ENCODE data around the gene GPC6.

The GPC6 gene

GRCh38 chr13:94236872-94237271 lies 1010.3 kb downstream of the GPC6 start:
- DNase-seq (ENCODE audit: low read depth), result no peak
- TF ChIP-seq CTCF (conservative IDR thresholded peaks at IDR 0.05; ENCODE audit: low read length), result no peak

DNA sequence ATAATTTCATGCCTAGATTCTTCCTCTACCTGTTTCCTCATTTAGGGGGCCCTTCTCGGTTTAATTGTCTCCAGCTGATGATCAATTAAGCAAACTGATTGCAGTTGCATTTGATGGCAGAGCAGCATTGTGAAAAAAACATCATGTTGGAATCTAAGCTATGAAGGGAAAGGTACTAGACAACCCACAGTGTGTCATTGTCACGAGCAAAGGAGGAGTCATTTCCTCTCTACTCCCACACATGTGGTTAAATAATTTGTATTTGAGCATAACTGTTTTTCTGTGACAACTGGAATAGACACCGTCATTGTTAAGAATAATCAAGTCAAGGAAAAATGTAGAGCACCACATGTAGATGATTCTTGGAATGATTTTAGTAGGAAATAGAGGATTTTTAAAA lies 1012.5 kb downstream of the GPC6 start:
- peak; percentile 73 for DNase-seq (ENCODE audit: low read depth)
- TF ChIP-seq CTCF (conservative IDR thresholded peaks at IDR 0.05; ENCODE audit: low read length), result no peak

More at GRCh38 chr13:94236872-94237271, 1010.3 kb downstream of the GPC6 start:
- H3K4me3 ChIP-seq (ENCODE audit: low read length), result no peak overlapping the region

GRCh38 chr13:94242554-94242953 lies 1015.9 kb downstream of the GPC6 start:
- no peak for TF ChIP-seq CTCF (conservative IDR thresholded peaks at IDR 0.05; ENCODE audit: low read length)

More for the DNA sequence above, 1012.5 kb downstream of the GPC6 start:
- no peak overlapping the region for H3K4me3 ChIP-seq (ENCODE audit: low read length)

DNA sequence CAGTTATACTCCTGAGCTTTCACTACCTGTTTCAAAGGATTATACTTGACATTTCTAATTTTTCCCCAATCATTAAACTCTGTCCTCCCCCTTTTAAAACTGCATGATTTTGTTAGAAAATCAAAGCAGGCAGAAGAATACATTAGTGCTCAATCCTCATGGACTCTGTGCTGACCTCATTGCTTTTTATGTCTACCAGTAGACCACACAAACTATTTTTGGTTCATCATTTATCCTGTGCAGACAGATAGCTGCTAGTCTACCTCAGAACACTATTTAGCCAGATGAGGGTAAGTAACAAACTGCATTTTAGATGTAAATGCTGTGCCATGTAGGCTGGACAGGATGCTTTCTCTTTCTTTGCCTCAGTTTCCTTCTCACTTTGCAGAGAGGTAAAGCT lies 1016.9 kb downstream of the GPC6 start:
- no peak for TF ChIP-seq CTCF (conservative IDR thresholded peaks at IDR 0.05; ENCODE audit: low read length)
- H3K4me3 ChIP-seq (ENCODE audit: low read length), result no peak overlapping the region
- no peak for DNase-seq (ENCODE audit: low read depth)

More at GRCh38 chr13:94242554-94242953, 1015.9 kb downstream of the GPC6 start:
- DNase-seq (ENCODE audit: low read depth), result no peak
- no peak overlapping the region for H3K4me3 ChIP-seq (ENCODE audit: low read length)

DNA sequence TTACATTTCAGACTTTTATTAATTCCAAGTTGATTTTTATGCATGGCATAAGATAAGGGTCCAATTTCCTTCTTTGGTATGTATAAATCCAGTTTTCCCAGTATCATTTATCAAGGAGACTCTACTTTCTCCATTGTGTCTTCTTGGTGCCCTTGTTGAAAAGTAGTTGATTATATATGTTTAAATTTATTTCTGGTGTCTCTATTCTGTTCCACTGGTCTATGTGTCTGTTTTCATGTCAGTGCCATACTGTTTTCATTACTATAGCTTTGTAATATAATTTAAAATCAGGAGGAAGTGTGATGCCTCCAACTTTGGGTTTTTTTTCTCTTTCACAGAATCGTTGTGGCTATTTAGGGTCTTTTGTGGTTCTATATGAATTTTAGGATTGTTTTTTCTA lies 1019.9 kb downstream of the GPC6 start:
- no peak for DNase-seq (ENCODE audit: low read depth)
- no peak for TF ChIP-seq CTCF (conservative IDR thresholded peaks at IDR 0.05; ENCODE audit: low read length)
- H3K4me3 ChIP-seq (ENCODE audit: low read length), result no peak overlapping the region

GRCh38 chr13:94247890-94248289 lies 1021.3 kb downstream of the GPC6 start:
- TF ChIP-seq CTCF (conservative IDR thresholded peaks at IDR 0.05; ENCODE audit: low read length), result no peak
- H3K4me3 ChIP-seq (ENCODE audit: low read length), result no peak overlapping the region
- DNase-seq (ENCODE audit: low read depth), result no peak

DNA sequence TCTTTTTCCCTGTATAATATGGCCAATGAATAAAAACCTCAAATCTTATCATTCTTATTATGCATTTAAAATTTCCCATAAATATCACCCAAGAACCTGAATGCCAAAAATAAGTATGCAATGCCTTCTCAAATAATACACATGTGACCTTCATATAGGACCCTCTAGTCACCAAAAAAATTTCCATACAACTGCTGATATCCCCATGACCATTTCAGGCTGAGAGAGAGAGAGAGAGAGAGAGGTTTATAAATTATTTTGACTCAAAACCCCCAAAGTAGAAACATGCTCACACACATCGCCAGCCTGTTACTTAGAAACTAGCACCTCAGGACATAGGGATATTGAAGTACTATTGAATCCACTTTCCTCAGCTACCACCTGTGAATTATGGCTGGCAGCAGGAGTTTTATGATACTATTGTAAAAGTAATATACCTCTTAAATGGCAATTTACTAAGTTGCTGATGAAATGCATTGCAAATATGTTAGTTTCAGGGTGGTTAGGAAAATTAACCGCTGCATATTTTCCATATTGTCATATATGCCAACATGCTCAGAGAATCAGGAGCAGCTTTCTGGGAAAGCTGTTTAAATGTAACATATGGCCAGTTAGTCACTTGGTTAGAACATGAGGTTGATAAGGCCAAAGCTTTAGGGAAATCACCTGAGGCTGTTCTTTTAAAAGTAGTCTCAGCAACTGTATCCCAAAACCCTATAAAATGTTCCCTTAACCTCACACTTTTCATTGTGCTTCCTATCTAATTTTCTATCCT lies 1022.0 kb downstream of the GPC6 start:
- no peak for TF ChIP-seq CTCF (conservative IDR thresholded peaks at IDR 0.05; ENCODE audit: low read length)
- no peak for DNase-seq (ENCODE audit: low read depth)
- no peak overlapping the region for H3K4me3 ChIP-seq (ENCODE audit: low read length)
